Esophagus squamous epithelium (tissue), 5 donors: Measurements from ENCODE around the gene ZNF565. TPM values are rescaled to one million over a fixed set of nuclear protein-coding genes. Genes with fewer than 3 reads are reported as not detected.
"Not testable (repeated sequence)": the region's sequence is repeated elsewhere in the genome, so short reads cannot be mapped to it uniquely, and the experiment has no call there.

Experiments
- DNase-seq: peaks from one replicate; lab custom pipeline; 2025; lab: John Stamatoyannopoulos, UW
- H3K27ac ChIP-seq, 4 donors: fragments of 200-600 bp; sonication (generic); one replicate each; pipeline ENCODE4 v1.5.1; 2016 to 2019; ENCODE audit warnings: mild to moderate bottlenecking in 1 of 4
- H3K27me3 ChIP-seq, 4 donors: fragments of 200-600 bp; sonication (generic); 1 replicate in 3 of 4; 2 replicates in 1 of 4; pipeline versions ENCODE4 v1.5.1 to v1.6.0; 2017 to 2021; ENCODE audit warnings: antibody characterized with exemption in 1 of 4
- H3K36me3 ChIP-seq, 3 donors: fragments of 200-600 bp; sonication (generic); one replicate each; pipeline ENCODE4 v1.5.1; 2016 to 2019
- H3K4me1 ChIP-seq, 3 donors: fragments of 200-600 bp; sonication (generic); one replicate each; pipeline ENCODE4 v1.5.1; 2017 to 2019
- H3K4me3 ChIP-seq, 4 donors: fragments of 200-600 bp; sonication (generic); 1 replicate in 3 of 4; 2 replicates in 1 of 4; pipeline ENCODE4 v1.5.1; 2016 to 2019; ENCODE audit warnings: mild to moderate bottlenecking in 2 of 4, moderate library complexity in 1 of 4
- H3K9me3 ChIP-seq, 3 donors: fragments of 200-600 bp; sonication (generic); one replicate each; pipeline ENCODE4 v1.5.1; 2016 to 2019
- CTCF ChIP-seq, 6 experiments: fragments of 450-650 bp in 4 of 6; fragments of 200-600 bp in 2 of 6; sonication (generic) in 2 of 6; IDR thresholded peaks; one replicate each; pipeline ENCODE4 v1.5.1; 2016 to 2019; ENCODE audit warnings: antibody characterized with exemption in 6 of 6, mild to moderate bottlenecking in 4 of 6, moderate library complexity in 4 of 6
- POLR2A ChIP-seq, 4 donors: fragments of 450-650 bp; IDR thresholded peaks; one replicate each; pipeline ENCODE4 v1.6.1; 2017; ENCODE audit warnings: antibody characterized with exemption in 4 of 4, mild to moderate bottlenecking in 4 of 4, moderate library complexity in 3 of 4
- WGBS, 2 donors: methylation state at CpG; one replicate each; pipeline ENCODE4 v1.1.5; 2018; 5-methylcytosine and 5-hydroxymethylcytosine counted together
- intact Hi-C: fragments of 100-400 bp; cut with DNase I; formaldehyde crosslinking; loops from one replicate; pipeline ENCODE4 v1.15.0; 2022
- total RNA-seq, 4 donors: library from RNA; depleted of rRNA; stranded (reverse); fragments of >200 nt; gene quantifications; one replicate each; pipeline ENCODE4 v1.1.0, GENCODE V29; 2016
- donor health status: DM: yes; HTN: yes; CAD: no.

ZNF565 gene
- total RNA-seq, 4 donors from 2014 or later = 1.6 to 5.5 (median 2.8) TPM

- Histone ChIP-seq H3K9me3 (no peaks in the 10 kb centered on the region), H3K27me3 (no peaks in the 10 kb centered on the region), H3K4me1 (no peaks in the 10 kb centered on the region), H3K4me3 (no peak overlapping the region), H3K36me3 (peaks cover 0 to 69% (median 7%) of the 10 kb centered on the region in 3 donors), H3K27ac (no peak overlapping the region)
- intact Hi-C loops = no loop called here
- 75 to 82% methylated on average over 2 of the region's 2 CpGs for WGBS, 2 donors
- no peak for TF ChIP-seq CTCF (IDR thresholded peaks at IDR 0.05)
- TF ChIP-seq POLR2A (IDR thresholded peaks at IDR 0.05) = no peak
- DNase-seq = no peak
Measured at GRCh38 chr19:36198119-36198518, 16.3 kb downstream of the ZNF565 start.

- no peak for TF ChIP-seq POLR2A (IDR thresholded peaks at IDR 0.05)
- no peak for TF ChIP-seq CTCF (IDR thresholded peaks at IDR 0.05)
- H3K27me3 ChIP-seq = no peaks in the 10 kb centered on the region
- H3K9me3 ChIP-seq = no peaks in the 10 kb centered on the region
- intact Hi-C loops = no loop called here
- no peak for DNase-seq
- H3K27ac ChIP-seq = no peak overlapping the region
- WGBS, 2 donors = 90 to 100% methylated on average over 1 to 2 of the region's 2 CpGs
- peaks cover 0 to 63% (median 7%) of the 10 kb centered on the region in 3 donors for H3K36me3 ChIP-seq
- no peak overlapping the region for H3K4me3 ChIP-seq
- H3K4me1 ChIP-seq = no peaks in the 10 kb centered on the region
Measured at GRCh38 chr19:36196249-36196648, 18.2 kb downstream of the ZNF565 start.

- H3K27me3 ChIP-seq, H3K27ac ChIP-seq, intact Hi-C loops, DNase-seq, H3K4me3 ChIP-seq, H3K9me3 ChIP-seq, H3K4me1 ChIP-seq: not testable (repeated sequence)
- peaks cover 0 to 17% (median 5%) of the 10 kb centered on the region in 3 donors for H3K36me3 ChIP-seq
- WGBS, 2 donors = 53 to 91% methylated on average over 5 of the region's 5 CpGs
Measured at GRCh38 chr19:36186722-36187121, 27.7 kb downstream of the ZNF565 start.

GRCh38 chr19:36183245-36183628, 31.2 kb downstream of the ZNF565 start:
- intact Hi-C loops = no loop called here
- H3K4me3 ChIP-seq = no peak overlapping the region
- no peak for TF ChIP-seq CTCF (IDR thresholded peaks at IDR 0.05)
- TF ChIP-seq POLR2A (IDR thresholded peaks at IDR 0.05) = no peak
- 83 to 86% methylated on average over 10 of the region's 10 CpGs for WGBS, 2 donors
- H3K36me3 ChIP-seq = peaks cover 0 to 15% (median 5%) of the 10 kb centered on the region in 3 donors
- H3K27me3 ChIP-seq = no peaks in the 10 kb centered on the region
- no peaks in the 10 kb centered on the region for H3K9me3 ChIP-seq
- H3K4me1 ChIP-seq = peaks cover 0 to 9% (median 0%) of the 10 kb centered on the region in 3 donors
- H3K27ac ChIP-seq = no peak overlapping the region
- no peak for DNase-seq

GRCh38 chr19:36182612-36183244, 31.7 kb downstream of the ZNF565 start:
- Histone ChIP-seq H3K9me3 (no peaks in the 10 kb centered on the region), H3K4me1 (peaks cover 0 to 9% (median 0%) of the 10 kb centered on the region in 3 donors), H3K36me3 (peaks cover 0 to 15% (median 5%) of the 10 kb centered on the region in 3 donors), H3K4me3 (no peak overlapping the region), H3K27me3 (no peaks in the 10 kb centered on the region), H3K27ac (no peak overlapping the region)
- intact Hi-C loops = no loop called here
- DNase-seq = no peak
- 71 to 81% methylated on average over 17 of the region's 17 CpGs for WGBS, 2 donors
- TF ChIP-seq CTCF (IDR thresholded peaks at IDR 0.05) (no peak), POLR2A (IDR thresholded peaks at IDR 0.05) (no peak)

- DNase-seq, intact Hi-C loops, H3K27me3 ChIP-seq, H3K4me1 ChIP-seq, H3K9me3 ChIP-seq, H3K27ac ChIP-seq, H3K4me3 ChIP-seq: not testable (repeated sequence)
- peaks cover 0 to 15% (median 5%) of the 10 kb centered on the region in 3 donors for H3K36me3 ChIP-seq
- WGBS, 2 donors = 49 to 73% methylated on average over 2 of the region's 2 CpGs
Measured at GRCh38 chr19:36179077-36179476, 35.4 kb downstream of the ZNF565 start.

- intact Hi-C loops = loop anchor here (5.0 kb wide), 1 partner anchor 52 kb away; no protein-coding TSS in a partner anchor
- not testable (repeated sequence) for H3K4me3 ChIP-seq, H3K9me3 ChIP-seq, DNase-seq, H3K27ac ChIP-seq, H3K27me3 ChIP-seq, H3K36me3 ChIP-seq
- H3K4me1 ChIP-seq = peaks cover 10 to 22% (median 12%) of the 10 kb centered on the region in 3 donors
- WGBS, 2 donors = 77 to 80% methylated on average over 7 to 8 of the region's 8 CpGs
Measured at GRCh38 chr19:36173846-36174245, 40.6 kb downstream of the ZNF565 start.
